NCI-H345 treated with DMSO at 0.1 percent for 48 hours (cell line): Measurements from ENCODE around the gene IL7R.
"Not testable (repeated sequence)": the region's sequence is repeated elsewhere in the genome, so short reads cannot be mapped to it uniquely, and the experiment has no call there.

ENCODE experiments used
- DNase-seq: peaks from one replicate; lab custom pipeline; 2025; ENCODE audit not compliant: unreplicated experiment; lab: John Stamatoyannopoulos, UW

Gene IL7R

DNA sequence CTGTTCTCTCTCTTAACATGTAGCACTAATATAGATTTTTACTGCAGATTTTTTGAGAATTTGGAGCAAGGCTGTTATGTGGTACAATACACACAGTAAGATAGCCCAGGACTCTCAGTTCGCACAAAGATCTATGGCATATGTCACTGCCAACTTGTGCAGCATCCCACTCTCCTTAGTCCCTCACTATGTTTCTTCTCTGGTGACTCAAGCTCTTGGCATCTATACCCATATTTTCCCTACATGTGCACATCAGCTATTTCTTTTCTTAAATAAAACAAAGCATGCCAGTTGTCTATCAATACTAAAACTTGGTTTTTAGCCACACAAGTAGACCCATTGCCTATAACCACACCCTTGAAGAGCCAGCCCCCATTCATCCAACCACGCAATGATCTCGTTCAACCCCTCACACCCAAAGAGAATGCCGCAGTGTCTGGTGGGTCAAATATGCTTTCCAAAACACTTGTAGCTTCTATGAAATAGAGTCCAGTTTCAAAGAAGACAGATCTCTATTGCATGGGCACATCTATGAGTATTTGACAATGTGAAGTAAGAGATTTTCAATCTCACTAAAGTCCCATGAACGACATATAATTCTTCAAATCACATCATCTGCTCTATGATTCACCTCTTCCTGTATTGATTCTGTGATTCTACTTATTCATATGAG is 18.2 kb upstream of the IL7R start:
- DNase-seq: no peak

DNA sequence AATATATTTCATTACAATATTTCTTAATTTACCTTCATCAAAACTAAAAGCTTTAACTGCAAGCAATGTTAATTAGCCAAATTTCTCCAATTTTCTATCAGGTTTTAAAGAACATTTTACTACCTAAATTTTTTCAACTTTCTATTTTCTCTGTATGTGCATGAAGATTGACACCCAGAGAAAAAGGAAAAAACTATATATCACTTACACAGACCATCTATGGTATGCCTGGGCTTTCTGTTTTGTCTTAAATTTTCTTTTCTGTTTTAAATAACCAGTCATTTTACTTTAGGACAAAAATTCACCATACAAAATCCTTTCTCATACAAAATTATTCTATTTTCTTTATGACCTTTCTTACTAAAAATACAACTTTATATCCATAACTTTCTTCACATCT is 13.8 kb upstream of the IL7R start:
- no peak for DNase-seq

GRCh38 chr5:35845508-35845907 is 11.2 kb upstream of the IL7R start:
- DNase-seq: not testable (repeated sequence)

DNA sequence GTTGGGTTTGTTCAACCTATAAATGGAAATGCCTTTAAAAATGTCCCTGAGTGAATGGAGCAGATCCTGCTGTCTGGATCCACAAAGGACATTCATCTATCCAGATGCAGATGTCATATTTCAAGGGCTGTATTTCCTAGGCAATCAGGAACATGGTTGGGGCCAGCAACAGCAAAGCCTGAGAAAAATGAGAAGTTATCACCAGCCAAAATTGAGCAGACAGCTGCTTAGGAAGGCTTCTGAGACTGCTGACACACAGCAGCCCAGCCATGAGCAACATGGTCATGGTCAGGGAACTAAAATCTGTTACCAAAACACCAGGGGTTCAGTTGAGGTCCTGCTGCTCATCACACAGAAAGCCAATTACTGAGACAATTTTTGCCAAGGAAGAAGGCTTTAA is 9.2 kb upstream of the IL7R start:
- DNase-seq: no peak

DNA sequence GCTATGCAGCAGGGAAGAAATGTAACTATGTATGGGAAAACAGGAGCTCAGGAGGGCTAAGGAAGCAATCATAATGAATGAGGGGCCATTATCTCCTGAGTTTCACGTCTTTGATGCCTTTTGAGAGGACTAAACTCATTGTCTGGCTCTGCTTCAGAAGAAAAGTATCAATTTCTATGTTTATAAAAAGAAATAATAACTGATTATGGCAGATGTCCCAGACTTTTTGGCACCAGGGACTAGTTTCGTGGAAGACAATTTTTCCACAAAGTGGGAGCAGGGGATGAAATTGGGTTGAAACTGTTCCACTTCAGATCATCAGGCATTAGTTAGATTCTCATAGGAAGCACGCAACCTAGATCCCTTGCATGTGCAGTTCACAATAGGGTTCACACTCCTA is 8.7 kb upstream of the IL7R start:
- no peak for DNase-seq

DNA sequence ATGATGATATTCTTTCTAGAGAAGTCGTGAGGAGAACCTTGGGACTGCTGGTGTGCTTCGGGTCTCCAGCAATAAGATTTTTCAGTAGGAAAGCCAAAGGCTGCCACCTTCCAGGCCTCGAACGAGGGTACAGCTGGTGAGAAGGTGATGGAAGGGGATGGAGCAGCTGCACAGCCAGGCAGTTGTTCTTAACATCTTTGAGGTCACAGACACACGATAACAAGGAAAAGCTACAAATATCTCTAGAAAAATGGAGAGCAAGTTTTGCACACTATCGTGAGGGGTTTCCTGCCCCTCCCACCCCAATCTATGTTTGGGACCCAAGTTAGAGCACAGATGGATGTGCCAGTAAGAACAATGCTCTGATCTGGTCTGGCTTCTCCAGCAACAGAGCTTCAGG is 6.8 kb upstream of the IL7R start:
- no peak for DNase-seq

DNA sequence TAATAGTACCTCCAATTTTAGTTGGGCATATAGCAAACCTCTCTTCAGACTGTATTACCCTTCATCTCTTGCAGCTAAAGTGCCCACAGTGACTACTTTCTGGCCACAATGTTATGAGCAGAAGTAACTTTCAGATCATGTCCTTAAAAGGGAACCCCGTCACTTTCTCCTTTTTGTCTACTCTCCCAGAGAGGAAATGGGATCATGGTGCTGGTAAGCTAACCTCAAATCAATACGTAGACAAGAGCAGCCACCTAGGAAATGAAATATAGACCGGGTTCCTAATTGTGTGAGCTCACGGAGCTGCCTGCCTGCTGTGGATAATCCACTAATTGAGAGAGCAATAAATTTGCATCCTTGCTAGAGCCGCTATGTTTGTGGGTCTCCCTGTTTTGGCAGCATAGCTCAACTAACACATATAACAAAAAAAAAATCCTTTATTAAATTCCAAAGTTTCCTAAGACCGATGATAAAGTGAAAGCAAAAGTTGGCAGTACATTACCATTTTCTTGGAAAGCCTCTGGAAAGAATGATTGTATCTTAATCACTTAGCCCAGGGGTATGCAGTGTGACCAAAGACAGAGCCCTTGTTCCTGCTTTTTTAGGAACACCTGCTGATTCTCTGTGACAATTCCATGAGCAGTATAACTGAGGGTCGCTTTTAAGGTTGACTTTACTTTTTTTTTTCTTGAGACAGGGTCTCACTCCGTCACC is 5.6 kb upstream of the IL7R start:
- no peak for DNase-seq

DNA sequence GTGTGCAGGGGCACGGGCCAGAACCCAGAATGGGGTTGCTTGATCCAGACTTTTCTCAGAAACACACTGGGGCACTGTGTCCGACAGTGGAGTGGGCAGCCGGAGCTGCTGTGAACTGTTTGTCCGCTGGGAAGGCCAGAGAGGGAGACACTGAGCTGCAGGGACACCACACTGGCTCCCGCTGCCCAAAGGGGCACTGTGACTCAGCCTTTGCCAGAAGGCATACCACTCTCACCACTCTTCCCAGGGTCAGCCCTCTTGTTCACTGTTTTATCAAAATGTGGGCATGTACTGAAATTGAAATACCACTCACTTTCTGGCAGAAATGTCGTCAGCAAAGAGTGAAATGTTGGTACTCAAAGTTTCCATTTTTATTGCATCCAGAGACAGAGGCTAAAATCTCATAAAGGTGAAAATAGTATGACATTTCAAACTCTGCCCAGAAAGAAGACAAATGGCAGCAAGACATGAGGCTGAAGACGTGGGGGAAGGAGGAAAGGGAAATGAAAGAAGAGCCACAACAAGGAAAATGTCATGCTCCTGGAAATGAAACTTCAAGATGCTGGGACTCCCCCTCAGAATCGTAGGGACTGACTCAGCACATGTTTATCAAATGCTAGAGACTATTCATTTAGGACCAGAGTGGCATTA is 4.5 kb upstream of the IL7R start:
- DNase-seq: no peak

DNA sequence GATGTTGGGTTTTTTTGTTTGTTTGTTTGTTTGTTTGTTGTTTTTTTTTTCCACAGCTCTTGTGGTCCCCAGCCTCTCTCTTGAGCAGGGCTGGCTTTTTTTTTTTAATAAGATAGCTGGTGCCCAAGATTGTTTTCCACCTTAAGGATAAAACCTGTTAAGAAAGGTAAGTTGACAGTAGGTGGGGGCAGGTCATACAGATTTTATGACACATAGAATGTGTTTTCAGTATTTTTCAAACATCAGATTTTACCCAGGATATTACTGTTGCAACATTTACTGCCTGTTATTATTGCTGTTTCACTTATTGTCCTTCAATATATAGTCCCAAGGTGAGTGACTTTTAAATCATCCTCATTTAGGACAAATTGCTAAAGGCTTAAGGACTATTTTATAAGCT is 3.9 kb upstream of the IL7R start:
- no peak for DNase-seq

GRCh38 chr5:35853631-35854030 is 3.1 kb upstream of the IL7R start:
- no peak for DNase-seq

DNA sequence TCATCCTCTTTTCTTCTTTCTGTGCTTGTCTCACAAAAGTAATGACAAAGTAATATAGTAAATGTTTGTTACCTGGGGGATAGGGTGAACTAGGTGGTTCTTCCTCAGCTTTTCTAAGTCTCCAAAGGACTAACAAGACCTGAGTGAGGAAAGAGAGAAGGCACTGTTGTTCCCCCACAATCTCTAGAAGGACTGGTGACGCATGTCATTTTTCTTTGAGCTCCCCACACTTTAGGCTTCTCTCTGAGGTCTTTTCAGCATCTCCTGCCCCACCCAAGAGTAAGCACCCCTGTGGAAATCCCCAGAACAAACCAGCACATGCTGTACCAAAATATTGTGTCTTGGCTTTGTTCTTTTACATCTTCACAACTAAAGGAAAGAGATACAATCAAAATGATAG is 2.4 kb upstream of the IL7R start:
- no peak for DNase-seq

GRCh38 chr5:35855187-35855586 is 1.5 kb upstream of the IL7R start:
- no peak for DNase-seq

DNA sequence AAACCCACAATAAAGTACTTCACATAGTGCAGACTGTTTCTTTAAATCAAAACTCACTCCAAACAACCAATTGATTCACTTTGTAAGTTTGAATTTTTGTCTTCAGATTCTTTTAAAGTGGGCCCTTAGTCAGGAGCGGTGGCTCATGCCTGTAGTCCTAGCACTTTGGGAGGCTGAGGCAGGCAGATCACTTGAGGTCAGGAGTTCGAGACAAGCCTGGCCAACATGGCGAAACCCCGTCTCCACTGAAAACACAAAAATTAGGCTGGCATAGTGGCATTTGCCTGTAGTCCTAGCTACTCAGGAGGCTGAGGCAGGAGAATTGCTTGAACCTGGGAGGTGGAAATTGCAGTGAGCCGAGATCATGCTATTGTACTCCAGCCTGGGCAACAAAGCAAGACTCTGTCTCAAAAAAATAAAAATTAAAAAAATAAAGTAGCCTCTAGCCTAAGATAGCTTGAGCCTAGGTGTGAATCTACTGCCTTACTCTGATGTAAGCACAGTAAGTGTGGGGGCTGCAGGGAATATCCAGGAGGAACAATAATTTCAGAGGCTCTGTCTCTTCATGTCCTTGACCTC is 416 bp upstream of the IL7R start:
- not testable (repeated sequence) for DNase-seq

- DNase-seq: no peak
Measured at GRCh38 chr5:35857606-35858205, 1.0 kb downstream of the IL7R start.

DNA sequence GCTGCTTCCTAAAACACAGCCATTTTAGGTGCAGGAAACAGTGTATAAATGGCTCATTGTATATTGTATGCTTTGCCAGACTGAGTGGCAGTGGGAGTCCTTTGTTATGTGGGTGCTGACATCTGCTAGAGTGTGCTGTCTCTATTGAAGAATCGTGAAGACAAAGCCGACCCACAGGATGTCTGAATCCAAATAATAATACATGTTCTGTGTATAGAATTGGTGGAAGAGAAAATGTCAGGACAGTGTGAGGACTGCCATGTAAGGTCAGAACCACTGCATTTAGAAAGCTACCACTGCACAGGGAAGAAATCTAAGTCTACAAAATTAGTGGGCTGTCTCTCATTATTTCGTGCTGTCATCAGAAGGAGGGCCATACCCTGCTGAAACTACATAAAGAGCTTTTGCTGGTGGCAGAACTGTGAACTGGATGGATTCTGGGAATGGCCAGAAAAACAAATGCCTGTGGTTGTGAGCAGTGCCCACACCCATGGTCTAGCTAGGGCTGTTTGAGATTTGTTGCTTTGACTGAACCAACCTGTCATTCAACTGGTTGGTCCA is 2.5 kb downstream of the IL7R start:
- DNase-seq: peak; percentile 8

DNA sequence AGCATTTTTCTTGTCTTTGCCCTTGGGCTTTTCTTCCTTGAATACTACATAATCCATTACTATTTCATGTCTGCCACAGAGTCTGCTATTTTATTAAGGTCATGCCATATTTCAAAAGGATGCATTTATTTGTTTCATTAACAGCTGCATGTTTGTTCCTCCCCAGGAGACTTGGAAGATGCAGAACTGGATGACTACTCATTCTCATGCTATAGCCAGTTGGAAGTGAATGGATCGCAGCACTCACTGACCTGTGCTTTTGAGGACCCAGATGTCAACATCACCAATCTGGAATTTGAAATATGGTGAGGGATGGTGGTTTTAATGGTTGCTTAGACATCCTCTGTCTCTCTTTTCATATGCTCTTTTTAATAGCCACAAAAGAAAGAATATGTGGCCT is 4.0 kb downstream of the IL7R start:
- DNase-seq: no peak

DNA sequence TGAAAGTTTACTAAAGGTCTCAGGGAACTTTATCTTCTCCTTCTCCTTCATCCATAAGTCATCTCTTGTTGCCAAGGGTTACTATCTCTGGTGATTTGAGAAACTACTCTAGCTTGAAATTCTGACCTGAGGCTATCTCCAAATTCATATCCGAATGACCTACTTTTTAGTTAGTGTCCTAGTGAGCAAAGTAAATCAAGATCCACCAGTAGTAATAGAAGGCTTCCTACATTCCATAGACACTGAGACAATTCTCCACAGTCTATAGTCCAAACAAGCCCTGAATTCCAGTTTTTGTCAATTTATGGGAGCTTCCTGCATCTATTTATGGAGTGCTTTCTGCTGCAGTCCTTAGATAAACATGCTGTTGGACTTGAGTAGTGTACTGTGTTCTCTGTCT is 5.0 kb downstream of the IL7R start:
- DNase-seq: no peak

- DNase-seq: no peak
Measured at GRCh38 chr5:35862126-35862525, 5.4 kb downstream of the IL7R start.

DNA sequence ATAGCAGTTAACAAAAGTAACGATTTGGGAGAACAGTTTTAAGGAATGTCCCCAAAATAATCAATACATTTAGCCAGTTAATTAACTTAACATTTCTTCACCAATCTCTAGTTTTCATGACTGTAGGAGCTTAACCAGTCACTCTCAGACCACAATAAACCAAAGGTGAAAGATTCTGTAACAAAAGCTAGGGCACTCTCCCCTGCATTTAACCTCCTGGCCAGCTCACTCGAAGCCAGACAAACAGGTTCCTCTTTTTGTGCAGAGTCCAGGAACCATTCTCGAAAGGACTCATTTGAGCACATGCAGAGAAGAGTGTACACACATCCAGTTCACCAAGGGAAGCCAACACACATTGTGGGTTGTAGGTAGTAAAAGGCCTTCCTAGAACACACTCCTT is 6.5 kb downstream of the IL7R start:
- no peak for DNase-seq

- DNase-seq: no peak
Measured at GRCh38 chr5:35867998-35868397, 11.3 kb downstream of the IL7R start.

- DNase-seq: no peak
Measured at GRCh38 chr5:35869685-35870277, 13.1 kb downstream of the IL7R start.
